ENCODE data around the gene SVEP1.

DNA sequence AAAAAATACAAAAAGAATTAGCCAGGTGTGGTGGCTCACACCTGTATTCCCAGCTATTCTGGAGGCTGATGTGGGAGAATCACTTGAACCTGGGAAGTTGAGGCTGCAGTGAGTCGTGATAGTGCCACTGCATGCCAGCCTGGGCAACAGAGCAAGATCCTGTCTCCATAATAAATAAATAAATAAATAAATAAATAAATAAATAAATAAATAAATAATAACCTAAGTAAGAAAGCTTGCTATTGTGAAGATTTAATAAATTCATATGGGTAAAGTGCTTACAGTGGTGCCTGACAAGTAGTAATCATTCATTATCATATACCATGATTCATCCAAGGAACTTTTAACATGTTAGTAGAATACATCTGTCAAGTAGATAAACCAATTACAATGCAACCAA lies 13.4 kb downstream of the SVEP1 start:
- TF ChIP-seq CTCF (IDR thresholded peaks at IDR 0.05; ENCODE audit: low read depth, low read length, poor library complexity, severe bottlenecking) (no peak), EZH2phosphoT487 (IDR thresholded peaks at IDR 0.05; ENCODE audit: borderline replicate concordance, low read length) (no peak)

All from DOHH2 (cell line).